ENCODE measurements around the gene DAPK1.

DAPK1 gene

GRCh38 chr9:87521834-87522233 lies 24.2 kb downstream of the DAPK1 start:
- no peaks in the 10 kb centered on the region for H3K9me3 ChIP-seq (ENCODE audit: control insufficient read depth, insufficient read depth, low read length)
- H3K4me1 ChIP-seq (ENCODE audit: control insufficient read depth, insufficient read depth, low read length) = peaks cover 17% of the 10 kb centered on the region
- H3K36me3 ChIP-seq (ENCODE audit: control insufficient read depth, insufficient read depth, low read length) = no peaks in the 10 kb centered on the region
- H3K4me3 ChIP-seq (ENCODE audit: low read depth, low read length) = no peak overlapping the region
- H3K27me3 ChIP-seq (ENCODE audit: control insufficient read depth, insufficient read depth, low read length) = no peaks in the 10 kb centered on the region
- no peak overlapping the region for H3K9ac ChIP-seq (ENCODE audit: low read depth, low read length)

GRCh38 chr9:87524061-87524460 lies 26.4 kb downstream of the DAPK1 start:
- Histone ChIP-seq H3K9me3 (ENCODE audit: control insufficient read depth, insufficient read depth, low read length) (no peaks in the 10 kb centered on the region), H3K9ac (ENCODE audit: low read depth, low read length) (no peak overlapping the region), H3K36me3 (ENCODE audit: control insufficient read depth, insufficient read depth, low read length) (no peaks in the 10 kb centered on the region)

GRCh38 chr9:87525546-87526303 lies 28.1 kb downstream of the DAPK1 start:
- H3K36me3 ChIP-seq (ENCODE audit: control insufficient read depth, insufficient read depth, low read length) = no peaks in the 10 kb centered on the region
- H3K27me3 ChIP-seq (ENCODE audit: control insufficient read depth, insufficient read depth, low read length) = no peaks in the 10 kb centered on the region
- H3K4me3 ChIP-seq (ENCODE audit: low read depth, low read length) = no peak overlapping the region
- peaks cover 15% of the 10 kb centered on the region for H3K4me1 ChIP-seq (ENCODE audit: control insufficient read depth, insufficient read depth, low read length)
- no peaks in the 10 kb centered on the region for H3K9me3 ChIP-seq (ENCODE audit: control insufficient read depth, insufficient read depth, low read length)
- H3K9ac ChIP-seq (ENCODE audit: low read depth, low read length) = no peak overlapping the region

More at GRCh38 chr9:87524061-87524460, 26.4 kb downstream of the DAPK1 start:
- no peaks in the 10 kb centered on the region for H3K27me3 ChIP-seq (ENCODE audit: control insufficient read depth, insufficient read depth, low read length)
- H3K4me1 ChIP-seq (ENCODE audit: control insufficient read depth, insufficient read depth, low read length) = peaks cover 12% of the 10 kb centered on the region
- no peak overlapping the region for H3K4me3 ChIP-seq (ENCODE audit: low read depth, low read length)

- H3K36me3 ChIP-seq (ENCODE audit: control insufficient read depth, insufficient read depth, low read length) = no peaks in the 10 kb centered on the region
- H3K9me3 ChIP-seq (ENCODE audit: control insufficient read depth, insufficient read depth, low read length) = no peaks in the 10 kb centered on the region
- no peak overlapping the region for H3K9ac ChIP-seq (ENCODE audit: low read depth, low read length)
- no peak overlapping the region for H3K4me3 ChIP-seq (ENCODE audit: low read depth, low read length)
- H3K4me1 ChIP-seq (ENCODE audit: control insufficient read depth, insufficient read depth, low read length) = peaks cover 24% of the 10 kb centered on the region
- H3K27me3 ChIP-seq (ENCODE audit: control insufficient read depth, insufficient read depth, low read length) = no peaks in the 10 kb centered on the region
These were observed 29.7 kb downstream of the DAPK1 start for GRCh38 chr9:87527211-87527916.

GRCh38 chr9:87528969-87529368 lies 31.3 kb downstream of the DAPK1 start:
- Histone ChIP-seq H3K27me3 (ENCODE audit: control insufficient read depth, insufficient read depth, low read length) (no peaks in the 10 kb centered on the region), H3K4me1 (ENCODE audit: control insufficient read depth, insufficient read depth, low read length) (peaks cover 24% of the 10 kb centered on the region), H3K9me3 (ENCODE audit: control insufficient read depth, insufficient read depth, low read length) (no peaks in the 10 kb centered on the region), H3K4me3 (ENCODE audit: low read depth, low read length) (no peak overlapping the region), H3K36me3 (ENCODE audit: control insufficient read depth, insufficient read depth, low read length) (no peaks in the 10 kb centered on the region), H3K9ac (ENCODE audit: low read depth, low read length) (no peak overlapping the region)

- Histone ChIP-seq H3K36me3 (ENCODE audit: control insufficient read depth, insufficient read depth, low read length) (no peaks in the 10 kb centered on the region), H3K27me3 (ENCODE audit: control insufficient read depth, insufficient read depth, low read length) (no peaks in the 10 kb centered on the region), H3K4me3 (ENCODE audit: low read depth, low read length) (no peak overlapping the region), H3K4me1 (ENCODE audit: control insufficient read depth, insufficient read depth, low read length) (peaks cover 24% of the 10 kb centered on the region), H3K9me3 (ENCODE audit: control insufficient read depth, insufficient read depth, low read length) (no peaks in the 10 kb centered on the region), H3K9ac (ENCODE audit: low read depth, low read length) (no peak overlapping the region)
These were observed 32.0 kb downstream of the DAPK1 start for GRCh38 chr9:87529671-87530070.

GRCh38 chr9:87530716-87531115 lies 33.0 kb downstream of the DAPK1 start:
- H3K9ac ChIP-seq (ENCODE audit: low read depth, low read length) = no peak overlapping the region
- H3K9me3 ChIP-seq (ENCODE audit: control insufficient read depth, insufficient read depth, low read length) = no peaks in the 10 kb centered on the region
- peaks cover 24% of the 10 kb centered on the region for H3K4me1 ChIP-seq (ENCODE audit: control insufficient read depth, insufficient read depth, low read length)
- no peaks in the 10 kb centered on the region for H3K36me3 ChIP-seq (ENCODE audit: control insufficient read depth, insufficient read depth, low read length)
- no peaks in the 10 kb centered on the region for H3K27me3 ChIP-seq (ENCODE audit: control insufficient read depth, insufficient read depth, low read length)
- peak overlapping the region; percentile 6 for H3K4me3 ChIP-seq (ENCODE audit: low read depth, low read length)

GRCh38 chr9:87531370-87532295 lies 34.0 kb downstream of the DAPK1 start:
- no peaks in the 10 kb centered on the region for H3K9me3 ChIP-seq (ENCODE audit: control insufficient read depth, insufficient read depth, low read length)
- no peaks in the 10 kb centered on the region for H3K36me3 ChIP-seq (ENCODE audit: control insufficient read depth, insufficient read depth, low read length)
- no peaks in the 10 kb centered on the region for H3K27me3 ChIP-seq (ENCODE audit: control insufficient read depth, insufficient read depth, low read length)
- H3K4me1 ChIP-seq (ENCODE audit: control insufficient read depth, insufficient read depth, low read length) = peaks cover 24% of the 10 kb centered on the region
- no peak overlapping the region for H3K9ac ChIP-seq (ENCODE audit: low read depth, low read length)
- no peak overlapping the region for H3K4me3 ChIP-seq (ENCODE audit: low read depth, low read length)

GRCh38 chr9:87533271-87533670 lies 35.6 kb downstream of the DAPK1 start:
- no peaks in the 10 kb centered on the region for H3K9me3 ChIP-seq (ENCODE audit: control insufficient read depth, insufficient read depth, low read length)
- H3K4me3 ChIP-seq (ENCODE audit: low read depth, low read length) = no peak overlapping the region
- peaks cover 28% of the 10 kb centered on the region for H3K4me1 ChIP-seq (ENCODE audit: control insufficient read depth, insufficient read depth, low read length)
- no peaks in the 10 kb centered on the region for H3K36me3 ChIP-seq (ENCODE audit: control insufficient read depth, insufficient read depth, low read length)
- H3K27me3 ChIP-seq (ENCODE audit: control insufficient read depth, insufficient read depth, low read length) = no peaks in the 10 kb centered on the region
- no peak overlapping the region for H3K9ac ChIP-seq (ENCODE audit: low read depth, low read length)

GRCh38 chr9:87534036-87534435 lies 36.4 kb downstream of the DAPK1 start:
- no peak overlapping the region for H3K9ac ChIP-seq (ENCODE audit: low read depth, low read length)
- no peaks in the 10 kb centered on the region for H3K27me3 ChIP-seq (ENCODE audit: control insufficient read depth, insufficient read depth, low read length)
- no peaks in the 10 kb centered on the region for H3K9me3 ChIP-seq (ENCODE audit: control insufficient read depth, insufficient read depth, low read length)
- no peaks in the 10 kb centered on the region for H3K36me3 ChIP-seq (ENCODE audit: control insufficient read depth, insufficient read depth, low read length)
- no peak overlapping the region for H3K4me3 ChIP-seq (ENCODE audit: low read depth, low read length)
- peaks cover 25% of the 10 kb centered on the region for H3K4me1 ChIP-seq (ENCODE audit: control insufficient read depth, insufficient read depth, low read length)

GRCh38 chr9:87534957-87535356 lies 37.3 kb downstream of the DAPK1 start:
- H3K4me1 ChIP-seq (ENCODE audit: control insufficient read depth, insufficient read depth, low read length) = peaks cover 19% of the 10 kb centered on the region
- H3K36me3 ChIP-seq (ENCODE audit: control insufficient read depth, insufficient read depth, low read length) = no peaks in the 10 kb centered on the region
- no peaks in the 10 kb centered on the region for H3K27me3 ChIP-seq (ENCODE audit: control insufficient read depth, insufficient read depth, low read length)
- H3K9me3 ChIP-seq (ENCODE audit: control insufficient read depth, insufficient read depth, low read length) = no peaks in the 10 kb centered on the region
- H3K4me3 ChIP-seq (ENCODE audit: low read depth, low read length) = no peak overlapping the region
- no peak overlapping the region for H3K9ac ChIP-seq (ENCODE audit: low read depth, low read length)
